ENCODE measurements around the gene C5orf24. TPM values are rescaled to one million over a fixed set of nuclear protein-coding genes. Genes with fewer than 3 reads are reported as not detected.

Gene C5orf24
- total RNA-seq, 2 experiments from 2014 or later = 24.5 to 24.9 TPM

DNA sequence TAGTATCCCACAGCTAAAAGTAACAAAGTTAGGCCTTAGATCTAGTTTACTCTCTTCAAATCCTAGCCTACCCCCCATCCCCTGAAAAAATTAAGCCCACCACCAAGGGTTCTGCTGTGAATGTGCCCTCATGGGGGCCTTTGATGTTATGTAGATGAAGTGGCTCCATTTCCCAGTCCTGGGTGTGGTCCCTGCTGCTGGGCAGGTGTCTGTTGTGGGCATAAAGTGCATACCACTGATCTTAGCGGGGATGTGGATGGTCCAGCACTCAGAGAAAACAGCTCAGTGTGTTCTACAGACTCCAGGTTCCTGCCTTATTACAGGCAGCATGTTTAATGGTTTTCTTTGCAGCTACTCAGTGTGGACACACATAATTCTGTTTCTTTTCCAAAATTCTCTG, 61.0 kb downstream of the C5orf24 start:
- intact Hi-C loops (cut with DNase I, micrococcal nuclease) = loop anchor here in 1 of 2 experiments (5.0 to 10.0 kb wide), 2 partner anchors 382 to 490 kb away; partner anchors contain the start of genes JADE2 and MACROH2A1
- no peak for ATAC-seq

More for the DNA sequence above, 61.0 kb downstream of the C5orf24 start:
- Mint-ChIP-seq H3K9me3 (ENCODE audit: low read depth) (no peaks in the 10 kb centered on the region), H3K4me3 (peak overlapping the region; percentile 95), H3K4me1 (peaks cover 19% of the 10 kb centered on the region), H3K27ac (peak overlapping the region; percentile 85), H3K36me3 (ENCODE audit: low read depth) (peaks cover 14% of the 10 kb centered on the region), H3K27me3 (no peaks in the 10 kb centered on the region)
- DNase-seq = no peak
- ChIA-PET POLR2A (interaction anchor here (1.0 to 1.5 kb wide), 3 partner anchors 20 to 61 kb away, joined by 3 to 4 read pairs (median 3); partner anchors contain the start of genes C5orf24 and TXNDC15), CTCF (interaction anchor here (0.6 to 3.2 kb wide), 10 partner anchors 9 to 902 kb away, joined by 3 to 11 read pairs (median 4); partner anchors contain the start of genes TXNDC15 and VDAC1)

Other genes starting within 250 kb of the C5orf24 start
- gene SAR1B, start 213.1 kb upstream of the C5orf24 start, total RNA-seq = 10 to 100 TPM; 40.3 to 54.9 TPM
- 10 to 100 TPM; 32.2 to 41.3 TPM for gene SEC24A, start 197.2 kb upstream of the C5orf24 start, total RNA-seq
- 10 to 100 TPM; 19.8 to 35.2 TPM for gene CAMLG, start 107.4 kb upstream of the C5orf24 start, total RNA-seq
- gene DDX46, start 87.2 kb upstream of the C5orf24 start, total RNA-seq = 10 to 100 TPM; 63.5 to 86.7 TPM
- gene TXNDC15, start 28.4 kb downstream of the C5orf24 start, total RNA-seq = 10 to 100 TPM; 16.6 to 29.1 TPM
- 10 to 100 TPM; 10.0 to 12.8 TPM for gene PCBD2, start 59.2 kb downstream of the C5orf24 start, total RNA-seq
- under 1 TPM; 0.40 to 0.69 TPM for gene CATSPER3, start 121.9 kb downstream of the C5orf24 start, total RNA-seq
- gene PITX1, start 188.3 kb downstream of the C5orf24 start, total RNA-seq = under 1 TPM; 0.18 TPM